ENCODE data around the gene CARMIL1. TPM values are rescaled to one million over a fixed set of nuclear protein-coding genes. Genes with fewer than 3 reads are reported as not detected.

The CARMIL1 gene
- total and polyA plus RNA-seq, 2 of the 8 experiments (the other 6 are each of a cell fraction or from before 2014, with no cell fraction given): 20.3 to 40.4 TPM

GRCh38 chr6:25620391-25620790 lies 341.2 kb downstream of the CARMIL1 start:
- Histone ChIP-seq H3K9me3 (ENCODE audit: insufficient read depth in 2 of 2, low read depth in 1 of 2, low read length in 1 of 2) (no peaks in the 10 kb centered on the region), H3K14ac (ENCODE audit: insufficient read length) (no peak overlapping the region), H2AK5ac (ENCODE audit: low read depth, low read length) (no peak overlapping the region), H3K4me1 (replicated peaks in 1 of 4; ENCODE audit: control insufficient read depth in 3 of 4, insufficient read depth in 4 of 4, low read length in 3 of 4) (no peaks in the 10 kb centered on the region), H2BK120ac (replicated peaks; ENCODE audit: low read depth, low read length) (no peak overlapping the region), H4K5ac (ENCODE audit: insufficient read length, low read depth, low read length) (no peak overlapping the region), H3K56ac (replicated peaks; ENCODE audit: insufficient read length, low read depth, low read length) (no peak overlapping the region), H3K4me2 (ENCODE audit: insufficient read depth in 1 of 2, low read depth in 2 of 2, low read length in 2 of 2) (no peak overlapping the region), H2BK20ac (ENCODE audit: low read length) (no peak overlapping the region), H3K27me3 (replicated peaks in 1 of 4; ENCODE audit: control insufficient read depth in 3 of 4, extremely low read depth in 1 of 4, insufficient read depth in 3 of 4, low read length in 3 of 4) (no peaks in the 10 kb centered on the region), H3K9ac (replicated peaks in 1 of 4; ENCODE audit: extremely low read depth in 1 of 4, low read depth in 3 of 4, low read length in 3 of 4) (no peak overlapping the region), H3K27ac (ENCODE audit: low read depth, low read length) (no peak overlapping the region), H2BK15ac (ENCODE audit: low read length) (no peak overlapping the region), H2BK5ac (ENCODE audit: low read depth, low read length) (no peak overlapping the region), H4K8ac (ENCODE audit: extremely low read depth, insufficient read depth, low read length) (no peak overlapping the region), H4K91ac (replicated peaks; ENCODE audit: insufficient read length, low read length) (no peak overlapping the region), H3K18ac (ENCODE audit: extremely low read depth, low read length) (no peak overlapping the region), H3K23ac (ENCODE audit: insufficient read length) (no peak overlapping the region), H3K4me3 (ENCODE audit: extremely low read depth in 1 of 4, insufficient read depth in 2 of 4, low read depth in 3 of 4, low read length in 4 of 4) (no peak overlapping the region), H2AFZ (ENCODE audit: low read length) (no peak overlapping the region), H3K79me2 (ENCODE audit: control insufficient read depth in 1 of 2, insufficient read depth in 2 of 2, low read length in 2 of 2) (no peaks in the 10 kb centered on the region), H3K23me2 (ENCODE audit: low read depth, low read length) (no peaks in the 10 kb centered on the region), H3K79me1 (ENCODE audit: low read depth, low read length) (no peaks in the 10 kb centered on the region), H2BK12ac (ENCODE audit: low read depth, low read length) (no peak overlapping the region), H4K20me1 (replicated peaks in 1 of 2; ENCODE audit: control insufficient read depth in 1 of 2, insufficient read depth in 2 of 2, low read length in 2 of 2) (no peaks in the 10 kb centered on the region), H3K36me3 (ENCODE audit: control insufficient read depth in 2 of 4, insufficient read depth in 4 of 4, low read length in 3 of 4) (peaks cover 0 to 7% (median 0%) of the 10 kb centered on the region in 4 experiments; a peak in 1 of 8 replicates), H3K4ac (replicated peaks; ENCODE audit: insufficient read length, low read depth, low read length) (no peak overlapping the region)
- ChIA-PET POLR2A (ENCODE audit: partially characterized antibody) (interaction anchor here (1.0 to 1.3 kb wide), 2 partner anchors 10 to 16 kb away, joined by 3 read pairs; no protein-coding TSS in a partner anchor), CTCF (ENCODE audit: partially characterized antibody) (interaction anchor here (1.3 to 2.3 kb wide), 2 partner anchors 98 to 402 kb away, joined by 3 to 7 read pairs; no protein-coding TSS in a partner anchor)
- no peak for FAIRE-seq
- no peak for DNase-seq (ENCODE audit: low read depth in 1 of 2, low spot score in 2 of 2)
- TF ChIP-seq KDM5A (IDR thresholded peaks at IDR 0.05; ENCODE audit: low read length) (no peak), RAD21 (IDR thresholded peaks at IDR 0.05 in 1 of 2, conservative IDR thresholded peaks at IDR 0.05 in 1 of 2; ENCODE audit: low read depth in 2 of 2, low read length in 2 of 2) (no peak), TAF1 (IDR thresholded peaks at IDR 0.05; ENCODE audit: low read depth, low read length) (no peak)
- WGBS, 2 experiments (ENCODE audit: extremely low coverage in 1 of 2, insufficient coverage in 1 of 2, insufficient read length in 1 of 2, insufficient replicate concordance in 2 of 2, low coverage in 1 of 2, low lambda C conversion rate in 2 of 2, missing lambda C conversion rate in 1 of 2): 95% methylated on average over 2 of the region's 2 CpGs; no CpG with 5 or more reads in 1 of the 2 experiments

All from H1 (cell line).